Upper lobe of right lung (tissue), 1 donor: ENCODE data around the gene ZGLP1. TPM values are rescaled to one million over a fixed set of nuclear protein-coding genes. Genes with fewer than 3 reads are reported as not detected.

Source experiments
- ATAC-seq: fragments of 200-7000 bp; cut with Tn5 transposase; one replicate; pipeline ENCODE4 v1.9.1; 2020; ENCODE audit warnings: mild to moderate bottlenecking, moderate library complexity
- DNase-seq: peaks from one replicate; pipeline ENCODE4 v3.0.0-alpha.2; 2020
- H3K27ac ChIP-seq: fragments of 200-600 bp; one replicate; pipeline ENCODE4 v1.8.0; 2022
- H3K27me3 ChIP-seq: fragments of 200-600 bp; one replicate; pipeline ENCODE4 v1.8.0; 2022; ENCODE audit warnings: mild to moderate bottlenecking
- H3K36me3 ChIP-seq: fragments of 200-600 bp; one replicate; pipeline ENCODE4 v1.8.0; 2022
- H3K4me1 ChIP-seq: fragments of 200-600 bp; one replicate; pipeline ENCODE4 v1.8.0; 2022
- H3K4me3 ChIP-seq: fragments of 200-600 bp; one replicate; pipeline ENCODE4 v1.8.0; 2022; ENCODE audit warnings: mild to moderate bottlenecking
- H3K9me3 ChIP-seq: fragments of 200-600 bp; one replicate; pipeline ENCODE4 v1.8.0; 2022
- intact Hi-C: fragments of 100-400 bp; cut with DNase I; formaldehyde crosslinking; loops from one replicate; pipeline ENCODE4 v1.11.0; 2022
- total RNA-seq: library from RNA; stranded (reverse); fragmentation: NEBNext Ultra II Directional; extraction: Animal tissue kit (Norgen Biotek cat#: 25700); gene quantifications from one replicate; pipeline ENCODE4 v1.2.1, GENCODE V29; 2021
- TF ChIP-seq, protein P1 (sequence below): fragments of 200-600 bp; IDR thresholded peaks from one replicate; pipeline ENCODE4 v1.8.0; 2022; ENCODE audit warnings: antibody characterized with exemption
- donor health status: DM: no; HTN: yes; CAD: no; lungs with severe emphysema.

Gene ZGLP1
- total RNA-seq, 1 donor from 2014 or later = 3.8 TPM

DNA sequence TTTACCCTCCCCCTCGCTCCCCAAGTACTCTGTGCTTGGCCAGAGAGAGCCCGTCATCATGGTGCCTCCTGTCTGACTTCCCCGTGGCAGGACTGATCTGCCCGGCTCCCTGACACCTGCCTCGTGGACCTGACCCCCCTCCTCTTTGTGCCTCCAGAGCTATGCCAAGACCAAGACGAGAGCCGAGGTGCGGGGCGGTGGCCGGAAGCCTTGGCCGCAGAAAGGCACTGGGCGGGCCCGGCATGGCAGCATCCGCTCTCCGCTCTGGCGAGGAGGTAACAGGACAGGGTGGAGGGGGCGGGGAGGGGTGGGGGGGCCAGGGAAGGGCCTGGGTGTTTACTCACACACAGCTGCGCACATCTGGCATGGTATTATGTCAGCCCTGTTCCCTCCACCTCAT, 53.1 kb downstream of the ZGLP1 start:
- no peak for ATAC-seq
- H3K4me3 ChIP-seq = no peak overlapping the region
- peaks cover 16% of the 10 kb centered on the region for H3K4me1 ChIP-seq
- no peaks in the 10 kb centered on the region for H3K9me3 ChIP-seq
- no peaks in the 10 kb centered on the region for H3K27me3 ChIP-seq
- intact Hi-C loops = loop anchor here (5.0 kb wide), 1 partner anchor 146 kb away; the partner anchor contains the start of gene CDC37
- peaks cover 49% of the 10 kb centered on the region for H3K36me3 ChIP-seq
- H3K27ac ChIP-seq = peak overlapping the region; percentile 36
- DNase-seq = no peak
- TF ChIP-seq, protein P1, sequence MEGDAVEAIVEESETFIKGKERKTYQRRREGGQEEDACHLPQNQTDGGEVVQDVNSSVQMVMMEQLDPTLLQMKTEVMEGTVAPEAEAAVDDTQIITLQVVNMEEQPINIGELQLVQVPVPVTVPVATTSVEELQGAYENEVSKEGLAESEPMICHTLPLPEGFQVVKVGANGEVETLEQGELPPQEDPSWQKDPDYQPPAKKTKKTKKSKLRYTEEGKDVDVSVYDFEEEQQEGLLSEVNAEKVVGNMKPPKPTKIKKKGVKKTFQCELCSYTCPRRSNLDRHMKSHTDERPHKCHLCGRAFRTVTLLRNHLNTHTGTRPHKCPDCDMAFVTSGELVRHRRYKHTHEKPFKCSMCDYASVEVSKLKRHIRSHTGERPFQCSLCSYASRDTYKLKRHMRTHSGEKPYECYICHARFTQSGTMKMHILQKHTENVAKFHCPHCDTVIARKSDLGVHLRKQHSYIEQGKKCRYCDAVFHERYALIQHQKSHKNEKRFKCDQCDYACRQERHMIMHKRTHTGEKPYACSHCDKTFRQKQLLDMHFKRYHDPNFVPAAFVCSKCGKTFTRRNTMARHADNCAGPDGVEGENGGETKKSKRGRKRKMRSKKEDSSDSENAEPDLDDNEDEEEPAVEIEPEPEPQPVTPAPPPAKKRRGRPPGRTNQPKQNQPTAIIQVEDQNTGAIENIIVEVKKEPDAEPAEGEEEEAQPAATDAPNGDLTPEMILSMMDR = no peak

DNA sequence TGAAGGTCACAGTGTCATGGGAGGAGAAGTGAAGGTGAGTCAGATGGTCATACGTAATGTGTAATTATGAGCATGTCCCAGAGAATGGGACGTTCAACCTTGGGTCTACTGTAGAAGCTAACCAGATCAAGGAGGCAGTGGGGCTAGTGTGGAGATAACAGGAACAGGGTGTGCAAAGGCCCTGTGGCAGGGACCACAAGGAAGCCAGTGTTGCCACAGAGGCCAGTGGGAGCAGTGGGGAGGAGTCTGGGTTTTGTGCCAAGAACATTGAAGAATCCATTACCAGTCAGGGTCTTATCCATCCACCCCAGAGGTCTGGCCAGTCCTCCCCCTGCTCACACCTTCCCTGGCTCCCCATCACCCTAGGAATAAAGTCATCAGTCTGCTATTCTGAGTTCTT, 54.3 kb downstream of the ZGLP1 start:
- intact Hi-C loops = loop anchor here (5.0 kb wide), 1 partner anchor 147 kb away; the partner anchor contains the start of gene CDC37
- Histone ChIP-seq H3K27me3 (no peaks in the 10 kb centered on the region), H3K27ac (no peak overlapping the region), H3K4me1 (peaks cover 25% of the 10 kb centered on the region), H3K36me3 (peaks cover 49% of the 10 kb centered on the region), H3K4me3 (no peak overlapping the region), H3K9me3 (no peaks in the 10 kb centered on the region)
- TF ChIP-seq, protein P1 = no peak
- ATAC-seq (no peak), DNase-seq (no peak)

Other genes starting within 250 kb of the ZGLP1 start
- 52.0 TPM for gene SHFL, start 223.5 kb downstream of the ZGLP1 start, total RNA-seq
- 0.23 TPM for gene ANGPTL6, start 207.1 kb downstream of the ZGLP1 start, total RNA-seq
- gene PPAN, start 203.5 kb downstream of the ZGLP1 start, total RNA-seq = 35.2 TPM
- gene P2RY11, start 198.1 kb downstream of the ZGLP1 start, total RNA-seq = 13.5 TPM
- gene EIF3G, start 189.9 kb downstream of the ZGLP1 start, total RNA-seq = 175 TPM
- gene DNMT1, start 114.9 kb downstream of the ZGLP1 start, total RNA-seq = 72.1 TPM
- 21.7 TPM for gene S1PR2, start 78.5 kb downstream of the ZGLP1 start, total RNA-seq
- gene MRPL4, start 57.6 kb downstream of the ZGLP1 start, total RNA-seq = 41.5 TPM
- gene ICAM1, start 38.7 kb downstream of the ZGLP1 start, total RNA-seq = 245 TPM
- gene ICAM4, start 22.9 kb downstream of the ZGLP1 start, total RNA-seq = 11.1 TPM
- gene ICAM5, start 19.9 kb downstream of the ZGLP1 start, total RNA-seq = 18.3 TPM
- 19.2 TPM for gene FDX2, start 6.2 kb upstream of the ZGLP1 start, total RNA-seq
- gene RAVER1, start 23.7 kb upstream of the ZGLP1 start, total RNA-seq = 25.4 TPM
- gene ICAM3, start 29.8 kb upstream of the ZGLP1 start, total RNA-seq = 23.8 TPM
- 140 TPM for gene TYK2, start 70.8 kb upstream of the ZGLP1 start, total RNA-seq
- gene CDC37, start 93.7 kb upstream of the ZGLP1 start, total RNA-seq = 154 TPM
- 35.5 TPM for gene PDE4A, start 110.7 kb upstream of the ZGLP1 start, total RNA-seq
- 69.1 TPM for gene KEAP1, start 193.5 kb upstream of the ZGLP1 start, total RNA-seq
- gene S1PR5, start 207.6 kb upstream of the ZGLP1 start, total RNA-seq = 2.1 TPM
- 21.0 TPM for gene ATG4D, start 234.1 kb upstream of the ZGLP1 start, total RNA-seq